ENCODE measurements around the gene TIGIT.

The TIGIT gene

DNA sequence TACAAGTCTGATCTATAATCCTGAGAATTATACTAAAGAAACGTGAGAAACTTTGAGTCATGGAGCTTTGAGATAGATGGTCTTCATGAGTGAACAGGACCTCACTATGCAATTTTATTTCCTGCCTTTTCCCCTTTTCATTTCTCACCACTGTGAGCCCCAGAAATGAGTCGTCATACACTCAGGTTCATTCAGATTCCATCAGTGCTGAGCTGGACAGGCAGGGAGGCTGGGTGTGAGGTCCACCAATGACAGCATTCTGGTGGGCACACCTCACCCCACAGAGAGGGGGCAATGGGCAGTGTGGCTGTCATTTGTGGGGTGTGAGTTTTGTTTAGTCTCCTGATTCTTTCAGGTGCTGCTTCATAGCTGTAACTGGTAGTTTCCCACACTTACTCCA, 16.9 kb downstream of the TIGIT start:
- DNase-seq (ENCODE audit: extremely low read depth in 1 of 2, low read depth in 1 of 2), result no peak

DNA sequence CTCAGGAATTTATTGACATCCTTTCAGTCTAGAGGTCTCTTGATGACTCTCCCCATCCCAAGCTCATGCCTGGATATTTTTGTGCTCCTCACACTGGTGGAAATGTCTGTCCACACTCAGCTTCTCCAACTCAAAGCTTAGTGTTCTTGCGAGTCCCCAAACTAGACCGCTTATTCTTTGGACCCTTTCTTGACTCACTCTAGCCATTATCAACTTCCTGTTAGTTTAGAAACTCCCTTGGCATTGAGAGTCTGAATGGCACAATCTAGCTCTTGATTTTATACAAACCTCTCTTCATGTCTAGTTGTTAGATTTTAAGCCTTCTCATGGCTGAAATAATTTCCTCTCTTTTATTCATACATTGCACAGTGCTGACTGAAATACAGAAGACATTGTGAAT, 19.6 kb downstream of the TIGIT start:
- no peak for DNase-seq (ENCODE audit: extremely low read depth in 1 of 2, low read depth in 1 of 2)

DNA sequence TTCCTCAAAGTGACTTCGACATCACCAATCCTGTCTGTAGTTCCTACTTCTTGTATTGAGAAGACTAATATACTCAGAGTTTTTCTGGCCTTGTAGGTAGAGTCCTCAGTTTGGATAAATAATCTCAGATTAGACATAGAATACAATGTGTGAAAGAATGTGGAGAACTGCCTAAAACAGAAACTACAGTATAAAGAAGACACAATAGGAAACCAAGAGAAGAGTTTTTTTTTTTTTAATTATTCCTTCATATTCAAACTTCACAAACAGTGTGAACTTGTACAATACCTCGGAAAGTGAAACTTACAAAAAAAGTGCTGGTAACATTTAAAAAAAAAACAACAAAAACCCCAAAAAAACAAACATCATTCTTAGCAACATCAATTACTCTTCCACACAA, 20.5 kb downstream of the TIGIT start:
- no peak for DNase-seq (ENCODE audit: extremely low read depth in 1 of 2, low read depth in 1 of 2)

DNA sequence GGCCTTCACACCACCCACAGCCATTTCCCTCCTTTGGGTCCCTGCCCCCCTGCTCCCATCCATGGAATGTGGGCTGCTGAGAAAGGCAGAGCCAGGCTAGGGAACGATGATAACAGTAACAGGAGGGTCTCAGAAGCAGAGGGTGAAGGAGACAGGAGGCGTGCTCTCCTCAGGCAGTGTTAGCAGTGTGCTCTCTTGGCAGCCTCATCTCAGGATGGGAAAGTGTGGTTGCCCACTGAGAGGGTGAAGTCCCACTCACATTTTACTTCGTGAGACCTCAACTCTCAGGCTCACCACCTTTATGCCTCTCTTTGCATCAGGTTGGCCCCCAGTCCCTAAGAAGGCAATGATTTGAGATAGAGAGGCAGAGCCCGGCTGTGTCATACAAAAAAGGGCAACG, 24.5 kb downstream of the TIGIT start:
- DNase-seq (ENCODE audit: extremely low read depth in 1 of 2, low read depth in 1 of 2), result no peak

DNA sequence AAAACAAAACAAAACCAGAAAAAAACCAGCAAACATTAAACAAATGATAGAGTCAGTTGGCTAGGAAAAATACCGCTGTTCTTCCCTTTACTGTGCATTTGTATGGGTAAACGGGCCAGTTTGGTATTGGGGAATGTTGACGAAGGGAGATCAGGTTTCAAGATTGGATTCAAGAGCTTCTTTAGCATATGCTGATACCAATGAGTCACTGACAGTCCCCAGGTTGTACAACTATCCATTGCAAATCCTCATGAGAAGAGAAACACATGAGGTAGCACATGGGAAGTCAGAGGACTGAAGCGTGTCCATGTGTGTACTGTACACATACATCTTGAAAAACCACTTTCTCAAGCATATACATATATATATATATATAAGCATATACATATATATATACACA, 25.6 kb downstream of the TIGIT start:
- no peak for DNase-seq (ENCODE audit: extremely low read depth in 1 of 2, low read depth in 1 of 2)

DNA sequence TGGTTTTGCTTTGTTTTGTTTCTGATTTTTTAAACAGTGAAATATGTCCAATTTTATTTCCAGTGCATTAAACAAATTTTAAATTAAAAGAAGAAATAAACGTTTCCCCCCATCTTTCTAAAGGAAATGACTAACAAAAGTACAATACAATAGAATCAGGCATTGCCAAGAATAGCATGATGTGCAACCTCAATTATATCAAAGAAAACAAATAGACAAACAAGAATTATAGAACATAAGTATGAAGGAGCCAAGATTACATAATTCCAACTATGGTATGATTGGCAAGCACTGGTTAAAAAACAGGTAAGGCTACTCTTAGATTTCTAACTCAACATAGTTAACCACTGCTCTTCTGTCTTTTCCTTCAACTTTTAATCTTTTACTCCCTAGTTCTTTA, 26.4 kb downstream of the TIGIT start:
- DNase-seq (ENCODE audit: extremely low read depth in 1 of 2, low read depth in 1 of 2), result no peak

DNA sequence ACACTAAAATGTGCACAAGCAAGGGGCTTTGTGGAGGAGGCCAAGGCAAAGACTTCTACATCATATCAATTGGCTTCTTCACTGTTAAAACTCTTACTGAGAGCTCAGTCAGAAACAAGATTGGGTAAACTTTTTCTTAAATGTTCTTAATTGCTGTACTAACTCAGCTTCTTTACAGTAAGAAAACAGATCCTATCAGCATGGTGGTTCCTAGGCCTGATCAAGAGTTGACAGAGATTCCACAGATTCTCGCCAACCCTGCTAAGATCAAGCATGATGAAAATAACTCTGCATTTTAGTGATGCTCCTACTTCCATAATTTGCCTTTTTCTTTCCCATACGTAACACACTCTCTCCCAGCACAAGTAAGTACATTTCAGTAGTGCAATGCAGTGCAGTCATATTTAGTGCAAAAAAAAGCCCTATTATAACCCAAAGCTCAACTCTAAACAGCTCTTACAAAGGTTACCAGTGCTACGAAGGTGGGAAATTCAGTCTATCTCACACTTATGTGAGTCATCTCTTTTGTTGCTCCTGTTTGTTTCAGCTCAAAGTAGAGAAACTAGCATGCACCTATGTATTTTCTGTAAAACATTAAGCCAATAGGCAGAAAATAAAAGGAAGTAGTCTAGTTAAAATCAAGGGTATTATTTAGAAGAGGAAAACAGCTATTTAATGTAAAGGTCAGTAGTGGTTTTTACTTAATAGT, 29.9 kb downstream of the TIGIT start:
- DNase-seq (ENCODE audit: extremely low read depth in 1 of 2, low read depth in 1 of 2), result no peak

DNA sequence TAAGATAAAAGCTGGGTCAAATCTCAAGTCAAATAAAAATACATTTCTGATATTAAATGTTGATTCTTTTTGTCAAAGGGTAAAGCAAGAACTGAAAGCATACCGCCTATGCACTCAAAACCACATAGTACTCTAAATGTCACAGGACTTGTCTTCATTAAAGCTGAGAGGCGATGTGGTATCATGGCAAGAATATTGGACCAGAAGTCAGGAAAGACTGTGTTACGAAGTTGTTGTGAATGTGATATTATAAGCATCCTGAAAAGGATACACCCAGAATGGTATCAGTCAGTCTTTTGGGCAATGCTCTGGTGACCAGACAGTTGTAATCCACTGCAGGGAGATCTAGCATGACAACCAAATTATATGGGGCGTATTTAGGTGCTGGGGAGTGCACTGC, 33.8 kb downstream of the TIGIT start:
- no peak for DNase-seq (ENCODE audit: extremely low read depth in 1 of 2, low read depth in 1 of 2)

DNA sequence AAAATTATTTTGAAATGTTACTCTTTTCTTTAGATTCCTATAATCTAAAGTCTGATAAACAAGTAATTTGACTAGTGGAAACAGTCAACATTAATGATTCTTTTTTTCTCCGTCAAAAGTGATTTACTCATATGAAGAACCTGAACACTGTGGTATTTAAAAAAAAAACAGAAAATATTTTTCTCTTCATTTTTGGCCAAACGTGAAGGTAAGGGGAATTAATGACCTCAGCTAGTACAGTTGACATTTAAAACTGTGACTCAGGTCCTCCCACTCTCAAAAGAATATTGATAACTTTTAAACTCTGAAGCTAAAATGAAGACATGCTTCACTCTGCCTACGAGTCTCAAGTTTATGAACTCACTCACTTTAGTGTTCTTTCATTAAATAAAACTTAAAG, 34.5 kb downstream of the TIGIT start:
- DNase-seq (ENCODE audit: extremely low read depth in 1 of 2, low read depth in 1 of 2), result no peak

DNA sequence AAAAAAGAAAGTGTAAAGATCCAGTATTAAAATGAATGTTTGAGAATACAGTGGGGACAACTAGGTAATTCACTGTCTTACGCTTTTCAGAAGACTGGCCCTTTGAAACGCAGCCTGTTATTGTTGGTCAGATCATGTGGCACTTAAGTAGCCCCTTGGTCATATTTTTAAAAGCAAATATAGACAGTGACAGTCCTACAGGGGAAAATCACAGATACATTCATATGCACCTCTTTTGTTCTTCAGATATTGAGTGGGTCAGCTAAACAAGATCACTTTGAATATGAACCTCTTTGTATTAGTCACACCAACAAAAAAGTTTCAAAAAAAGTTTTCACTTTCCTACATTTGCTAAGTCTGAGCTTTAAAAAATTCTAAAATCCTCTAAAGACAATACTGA, 36.0 kb downstream of the TIGIT start:
- DNase-seq (ENCODE audit: extremely low read depth in 1 of 2, low read depth in 1 of 2), result no peak

DNA sequence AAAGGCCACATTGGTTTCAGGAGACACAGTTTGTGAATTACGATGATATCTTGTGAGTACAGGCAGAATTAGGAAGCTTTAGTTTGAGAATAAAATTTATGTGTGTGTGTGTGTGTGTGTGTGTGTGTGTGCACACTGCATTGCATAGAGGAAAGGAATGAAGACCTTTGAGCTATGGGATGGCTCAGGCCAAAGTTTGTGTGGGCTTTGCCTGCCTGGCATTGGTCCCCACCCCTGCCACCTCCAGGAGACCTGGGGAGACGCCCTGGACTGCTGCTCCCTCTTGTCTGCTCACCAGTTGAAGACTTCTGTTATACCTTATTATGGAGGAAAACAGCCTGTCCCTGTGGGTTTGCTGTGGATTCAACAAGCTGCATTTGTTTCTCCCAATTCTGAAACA, 37.2 kb downstream of the TIGIT start:
- DNase-seq (ENCODE audit: extremely low read depth in 1 of 2, low read depth in 1 of 2), result no peak

DNA sequence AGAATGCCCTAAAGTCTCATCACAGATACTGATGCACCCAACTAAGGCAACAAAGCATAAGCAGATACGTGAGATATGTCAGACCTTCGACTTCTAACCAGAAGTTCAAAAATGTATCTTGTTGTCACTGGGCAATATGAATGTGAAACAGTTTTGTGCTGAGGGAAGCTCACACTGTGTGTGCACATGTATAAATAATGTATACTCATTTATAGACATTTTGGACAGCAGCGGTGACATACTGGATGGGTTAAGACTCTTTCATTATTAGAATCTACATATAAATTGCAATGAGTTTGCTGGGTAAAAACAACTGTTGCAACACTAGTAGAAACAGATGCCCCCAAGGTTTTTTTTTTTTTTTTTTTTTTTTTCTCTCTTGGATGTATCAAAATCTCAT, 37.9 kb downstream of the TIGIT start:
- DNase-seq (ENCODE audit: extremely low read depth in 1 of 2, low read depth in 1 of 2), result no peak

DNA sequence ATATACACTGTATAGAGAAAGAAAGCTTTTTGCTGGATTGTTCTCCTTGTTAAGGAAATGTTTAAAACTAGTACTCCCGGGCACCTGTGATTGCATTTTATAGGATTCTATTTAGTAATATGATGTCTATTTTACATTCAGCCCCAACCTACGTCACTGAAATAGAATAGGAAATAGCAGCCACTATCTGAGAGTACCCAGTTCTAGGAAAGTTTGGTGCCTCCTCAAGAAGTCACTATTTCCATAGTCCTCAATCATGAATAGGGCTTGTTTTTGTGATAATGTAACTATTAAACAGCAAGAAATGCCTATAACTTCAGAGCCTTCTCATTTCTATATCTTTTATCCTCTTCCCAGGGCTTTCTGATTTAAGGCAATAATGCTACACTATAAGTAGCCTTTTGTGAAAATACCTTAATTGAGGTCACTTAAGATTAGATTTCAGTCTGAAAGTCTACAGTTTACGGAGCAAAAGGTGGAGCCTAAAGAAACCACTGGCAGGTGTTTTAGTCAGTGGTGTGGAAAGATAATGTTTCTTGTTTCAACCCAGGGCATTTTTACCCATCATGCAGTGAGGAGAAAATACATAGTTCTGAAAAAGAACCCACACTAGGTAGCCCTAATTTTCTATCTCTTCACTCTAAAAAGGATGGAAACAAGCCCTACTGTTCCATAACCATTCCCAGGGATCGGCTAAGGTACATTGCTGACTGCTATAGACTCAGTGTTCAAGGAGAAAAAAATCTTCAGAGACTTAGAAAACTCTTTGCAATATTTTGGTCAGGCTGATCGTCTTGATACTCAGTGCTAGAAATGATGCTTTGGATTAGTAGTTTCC, 38.7 kb downstream of the TIGIT start:
- no peak for DNase-seq (ENCODE audit: extremely low read depth in 1 of 2, low read depth in 1 of 2)

DNA sequence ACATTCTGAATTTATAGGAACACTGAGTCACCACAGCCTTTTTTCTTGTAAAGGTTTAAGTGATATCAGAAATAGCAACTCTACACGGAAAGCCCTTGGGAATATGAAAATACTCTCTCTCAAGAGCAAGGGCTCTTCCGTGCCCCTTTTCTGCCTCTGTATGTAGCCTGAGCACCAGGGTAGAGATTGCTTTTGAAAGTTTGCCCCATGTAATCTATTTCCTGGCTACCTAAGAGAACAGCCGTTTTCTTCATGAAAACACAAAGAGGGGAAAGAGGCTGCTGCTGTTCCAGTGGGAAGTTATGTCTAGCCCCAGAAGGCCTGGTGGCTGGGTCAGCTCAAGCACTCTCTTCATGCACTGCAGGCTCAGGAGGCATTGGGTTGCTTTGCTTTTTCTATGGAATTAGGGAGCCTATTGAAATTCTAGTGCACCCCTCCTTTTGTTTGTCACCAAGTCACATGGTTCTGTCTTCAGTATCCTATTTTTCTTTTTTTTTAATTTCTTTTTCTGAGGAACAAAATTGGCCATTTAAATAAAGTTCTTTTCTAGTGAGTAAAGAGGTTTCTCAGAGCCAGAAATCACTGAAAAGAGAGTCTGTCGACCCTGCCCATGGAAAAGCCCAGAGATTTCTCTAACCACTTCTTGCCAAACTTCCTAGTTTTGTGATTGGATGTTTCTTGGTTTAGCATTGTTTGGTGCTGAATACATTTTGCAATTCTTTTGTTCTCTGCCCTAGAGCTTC, 39.5 kb downstream of the TIGIT start:
- no peak for DNase-seq (ENCODE audit: extremely low read depth in 1 of 2, low read depth in 1 of 2)

DNA sequence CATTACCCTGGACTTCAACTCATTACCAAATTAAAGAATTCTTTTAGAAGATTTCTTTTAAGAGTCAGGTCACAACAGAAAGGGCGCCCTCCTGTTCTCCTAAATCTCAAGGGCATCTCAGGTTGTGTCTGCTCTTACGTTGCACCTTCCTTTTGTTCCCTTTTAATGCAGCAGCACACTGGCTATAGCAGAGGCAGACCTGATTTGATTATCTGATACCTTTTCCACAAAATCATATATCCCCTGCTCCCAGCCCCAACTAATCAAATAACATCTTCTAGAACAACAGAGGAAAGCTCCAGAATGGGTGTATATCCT, 40.1 kb downstream of the TIGIT start:
- DNase-seq (ENCODE audit: extremely low read depth in 1 of 2, low read depth in 1 of 2), result no peak

DNA sequence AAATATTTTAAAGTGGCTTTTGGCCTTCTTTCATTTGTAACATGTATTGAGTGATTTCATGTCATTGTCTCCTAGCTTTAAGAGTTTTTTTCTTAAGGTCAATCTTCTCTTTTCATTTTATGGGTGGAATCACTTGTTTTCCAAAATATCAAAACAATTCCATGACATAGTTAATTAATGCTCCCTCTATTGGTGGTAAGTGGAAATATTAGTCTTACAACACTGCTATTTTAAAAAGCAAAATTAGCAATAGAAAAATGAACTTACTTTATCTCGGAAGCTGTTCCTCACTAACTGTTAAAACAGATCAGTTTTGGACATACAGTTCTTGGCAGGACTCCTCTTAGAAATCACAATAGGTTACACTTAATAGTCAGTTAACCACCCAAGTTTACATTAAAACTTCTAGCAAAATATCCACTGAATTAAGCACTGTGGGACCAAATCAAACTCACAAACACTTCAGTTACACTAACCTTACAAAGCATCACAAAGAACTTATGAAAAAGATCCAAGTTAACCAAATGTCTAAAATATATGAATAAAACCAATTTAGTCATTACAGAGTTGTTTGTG, 42.4 kb downstream of the TIGIT start:
- DNase-seq (ENCODE audit: extremely low read depth in 1 of 2, low read depth in 1 of 2), result no peak

DNA sequence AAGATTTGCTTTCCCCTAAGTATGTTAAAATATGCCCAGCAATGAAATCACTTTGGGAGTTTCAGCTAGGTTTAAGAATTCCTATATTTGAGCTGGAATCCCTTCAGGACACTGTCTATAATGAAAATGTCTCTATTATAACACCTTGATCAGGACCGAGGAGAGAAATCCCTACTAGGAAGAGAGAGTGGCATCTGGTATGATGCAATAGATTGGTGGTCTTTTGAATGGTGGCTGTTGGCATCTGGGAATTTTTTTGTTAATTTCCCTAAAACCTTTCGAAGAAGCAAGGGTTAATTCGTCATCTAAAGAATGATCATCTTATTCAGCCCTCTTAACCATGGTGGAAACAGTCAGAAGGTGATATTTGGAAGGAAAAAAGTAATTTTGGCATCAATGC, 43.0 kb downstream of the TIGIT start:
- no peak for DNase-seq (ENCODE audit: extremely low read depth in 1 of 2, low read depth in 1 of 2)

DNA sequence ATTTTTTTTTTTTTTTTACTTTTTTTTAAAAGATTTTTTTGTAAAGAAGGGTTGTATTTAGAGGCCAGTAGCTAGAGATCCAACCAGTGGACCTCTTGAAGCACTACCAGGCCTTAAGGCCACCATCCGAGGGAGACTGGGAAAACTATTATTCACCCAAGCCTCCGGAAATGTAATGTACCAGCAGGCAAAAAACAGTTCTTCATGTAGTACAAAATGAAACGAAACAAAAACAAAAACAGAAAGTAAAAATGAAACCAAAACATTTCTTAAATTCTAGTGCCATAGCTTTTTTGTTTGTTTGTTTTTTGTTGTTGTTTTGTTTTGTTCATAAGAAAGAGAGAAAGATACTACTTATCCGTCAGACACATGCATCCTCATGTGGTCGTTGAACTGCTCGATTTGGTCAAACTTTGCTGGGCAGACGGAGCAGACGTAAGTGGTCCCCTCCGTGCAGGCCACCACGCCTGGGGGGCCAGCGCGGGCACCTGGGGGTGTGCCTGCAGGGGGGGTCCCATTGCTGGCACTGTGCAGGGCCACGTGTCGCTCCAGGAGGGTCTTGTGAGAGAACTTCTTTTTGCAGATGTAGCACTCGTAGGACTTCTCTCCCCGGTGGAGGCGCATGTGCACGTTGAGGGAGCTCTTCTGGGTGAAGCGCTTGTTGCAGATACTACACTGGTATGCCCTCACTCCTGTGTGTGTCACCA, 45.0 kb downstream of the TIGIT start:
- DNase-seq (ENCODE audit: extremely low read depth in 1 of 2, low read depth in 1 of 2), result no peak

DNA sequence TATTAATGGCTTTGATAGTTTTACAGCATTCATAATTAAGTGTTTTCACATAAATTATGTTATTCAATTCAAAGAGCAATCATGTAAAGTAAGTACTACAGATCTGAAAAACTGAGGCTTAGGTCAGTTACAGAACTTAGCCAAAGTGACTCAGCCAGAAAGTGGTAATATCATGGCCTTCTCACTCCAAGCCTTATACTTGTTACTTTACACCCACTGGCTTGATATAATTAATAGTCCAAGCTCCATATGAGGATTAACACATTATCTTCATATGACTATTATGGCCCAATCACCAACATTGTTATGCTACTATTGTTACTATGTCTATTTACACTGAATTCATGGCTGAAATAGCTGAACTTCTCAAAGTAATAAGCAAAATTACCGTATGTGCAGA, 50.7 kb downstream of the TIGIT start:
- DNase-seq (ENCODE audit: extremely low read depth in 1 of 2, low read depth in 1 of 2), result no peak

DNA sequence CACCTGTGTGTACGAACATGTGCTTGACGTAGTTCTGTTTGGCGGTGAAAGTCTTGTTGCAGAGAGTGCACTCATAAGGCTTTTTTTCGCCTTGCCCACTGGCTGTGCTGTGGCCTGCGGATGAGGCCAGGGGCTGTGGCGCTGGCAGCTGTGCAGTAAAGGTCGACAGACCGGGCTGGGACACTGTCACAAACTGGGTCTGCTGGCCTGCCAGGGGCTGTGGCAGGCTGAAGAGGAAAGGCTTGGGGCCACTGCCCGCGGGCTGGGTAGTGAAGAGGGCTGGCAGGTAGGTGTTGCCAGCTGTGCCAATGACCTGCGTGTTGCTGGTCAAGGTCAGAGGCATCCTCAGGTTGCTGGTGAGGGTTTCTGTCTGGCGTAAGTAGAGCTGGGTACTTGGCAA, 56.4 kb downstream of the TIGIT start:
- DNase-seq (ENCODE audit: extremely low read depth in 1 of 2, low read depth in 1 of 2), result no peak

DNA sequence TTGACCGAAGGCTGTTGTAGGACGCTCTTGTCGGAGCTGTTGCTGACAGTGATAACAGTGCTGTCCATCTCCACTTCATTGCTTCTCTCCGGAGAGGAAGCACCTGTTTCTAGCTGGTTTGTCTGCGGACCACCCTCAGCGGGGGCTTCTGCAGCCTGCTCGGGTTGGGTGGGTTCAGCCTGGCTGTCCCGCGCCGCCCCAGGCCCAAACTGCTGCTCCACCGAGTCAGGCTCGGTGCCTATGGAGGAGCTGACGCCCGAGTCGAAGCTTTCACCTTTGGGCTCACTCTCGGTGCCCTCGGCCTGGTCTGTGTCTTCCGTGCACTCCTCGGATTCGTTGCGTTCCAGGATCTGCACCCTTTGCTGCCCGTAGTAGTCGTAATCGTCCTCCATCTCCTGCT, 56.9 kb downstream of the TIGIT start:
- DNase-seq (ENCODE audit: extremely low read depth in 1 of 2, low read depth in 1 of 2), result no peak

Measured in stimulated activated CD8-positive, alpha-beta memory T cell treated with anti-CD3 and anti-CD28 coated beads, Interleukin-7, amount 100 ng/mL, for 48 hours (primary cell).